ENCODE data around the gene JMJD8. TPM values are rescaled to one million over a fixed set of nuclear protein-coding genes. Genes with fewer than 3 reads are reported as not detected.

The JMJD8 gene
- total and polyA plus RNA-seq, 9 of the 15 experiments (the other 6 are each of a cell fraction or from before 2014, with no cell fraction given), result 1.2 to 50.6 (median 29.3) TPM

GRCh38 chr16:727291-727977 lies 43.3 kb upstream of the JMJD8 start (continued):
- TF ChIP-seq ZNF609 (CRISPR knock-in tag; IDR thresholded peaks at IDR 0.05; ENCODE audit: borderline replicate concordance), result no peak
- TF ChIP-seq MIER1 (IDR thresholded peaks at IDR 0.05; ENCODE audit: low read depth), result no peak
- TF ChIP-seq SOX6 (IDR thresholded peaks at IDR 0.05), result no peak
- peak; percentile 80 for TF ChIP-seq POLR2A (conservative IDR thresholded peaks at IDR 0.05)
- TF ChIP-seq ZNF431 (CRISPR knock-in tag; IDR thresholded peaks at IDR 0.05), result no peak
- TF ChIP-seq CTBP1 (IDR thresholded peaks at IDR 0.05; ENCODE audit: borderline replicate concordance), result peak; percentile 50; the same call in 1 of the 2 replicates
- TF ChIP-seq, protein P1, sequence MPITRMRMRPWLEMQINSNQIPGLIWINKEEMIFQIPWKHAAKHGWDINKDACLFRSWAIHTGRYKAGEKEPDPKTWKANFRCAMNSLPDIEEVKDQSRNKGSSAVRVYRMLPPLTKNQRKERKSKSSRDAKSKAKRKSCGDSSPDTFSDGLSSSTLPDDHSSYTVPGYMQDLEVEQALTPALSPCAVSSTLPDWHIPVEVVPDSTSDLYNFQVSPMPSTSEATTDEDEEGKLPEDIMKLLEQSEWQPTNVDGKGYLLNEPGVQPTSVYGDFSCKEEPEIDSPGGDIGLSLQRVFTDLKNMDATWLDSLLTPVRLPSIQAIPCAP (CRISPR knock-in tag; IDR thresholded peaks at IDR 0.05; ENCODE audit: borderline replicate concordance), result no peak
- TF ChIP-seq ZBTB11 (CRISPR knock-in tag; IDR thresholded peaks at IDR 0.05), result peak in 1 of 3 experiments; percentile 4; a peak in 1 of 6 replicates
- no peak for TF ChIP-seq ZNF3 (CRISPR knock-in tag; IDR thresholded peaks at IDR 0.05)
- no peak for TF ChIP-seq NR4A1 (CRISPR knock-in tag; IDR thresholded peaks at IDR 0.05)
- TF ChIP-seq NR4A1 (tag; IDR thresholded peaks at IDR 0.05), result no peak
- no peak for TF ChIP-seq ZBED1 (IDR thresholded peaks at IDR 0.05)
- TF ChIP-seq CC2D1A (IDR thresholded peaks at IDR 0.05), result no peak
- TF ChIP-seq MAZ (CRISPR knock-in tag; conservative IDR thresholded peaks at IDR 0.05 in 1 of 2, IDR thresholded peaks at IDR 0.05 in 1 of 2), result peak; percentile 25 to 59; a peak in 2 of 4 replicates
- TF ChIP-seq ZNF785 (CRISPR knock-in tag; IDR thresholded peaks at IDR 0.05), result no peak
- TF ChIP-seq PTBP1 (IDR thresholded peaks at IDR 0.05; ENCODE audit: low read depth, low read length), result peak; percentile 16; the same call in 1 of the 2 replicates
- TF ChIP-seq RBBP5 (IDR thresholded peaks at IDR 0.05; ENCODE audit: borderline replicate concordance, insufficient read depth, low read length, poor library complexity, severe bottlenecking), result peak; percentile 55
- no peak for TF ChIP-seq TOE1 (IDR thresholded peaks at IDR 0.05; ENCODE audit: borderline replicate concordance)
- no peak for TF ChIP-seq TOE1 (CRISPR knock-in tag; IDR thresholded peaks at IDR 0.05; ENCODE audit: borderline replicate concordance, low read depth)
- no peak for TF ChIP-seq ZNF707 (CRISPR knock-in tag; conservative IDR thresholded peaks at IDR 0.05)

All from K562 (cell line).